Amniotic stem cell (primary cell): ENCODE measurements around the gene SNAPC3.
"Not testable (repeated sequence)": the region's sequence is repeated elsewhere in the genome, so short reads cannot be mapped to it uniquely, and the experiment has no call there.

ENCODE experiments used
- DNase-seq: peaks from one replicate; lab custom pipeline; 2025; lab: John Stamatoyannopoulos, UW

The SNAPC3 gene

GRCh38 chr9:15422372-15423230 is at the start of gene SNAPC3:
Gene SNAPC3, plus strand, starts transcription at chr9:15422876. Its CDS starts 4 bp downstream, at chr9:15422880.
- peak; percentile 73 for DNase-seq

- DNase-seq: no peak
Measured at GRCh38 chr9:15373881-15374280, 48.8 kb upstream of the SNAPC3 start.

GRCh38 chr9:15374310-15374709 is 48.4 kb upstream of the SNAPC3 start:
- no peak for DNase-seq

GRCh38 chr9:15374825-15375224 is 47.9 kb upstream of the SNAPC3 start:
- DNase-seq: no peak

GRCh38 chr9:15377625-15378540 is 44.8 kb upstream of the SNAPC3 start:
- DNase-seq: no peak

GRCh38 chr9:15379317-15379716 is 43.4 kb upstream of the SNAPC3 start:
- DNase-seq: not testable (repeated sequence)

- DNase-seq: not testable (repeated sequence)
Measured at GRCh38 chr9:15379888-15380287, 42.8 kb upstream of the SNAPC3 start.

- DNase-seq: no peak
Measured at GRCh38 chr9:15381491-15381890, 41.2 kb upstream of the SNAPC3 start.

- no peak for DNase-seq
Measured at GRCh38 chr9:15386465-15386864, 36.2 kb upstream of the SNAPC3 start.

- no peak for DNase-seq
Measured at GRCh38 chr9:15389173-15389572, 33.5 kb upstream of the SNAPC3 start.

- DNase-seq: no peak
Measured at GRCh38 chr9:15389631-15390030, 33.0 kb upstream of the SNAPC3 start.

- no peak for DNase-seq
Measured at GRCh38 chr9:15390201-15390600, 32.5 kb upstream of the SNAPC3 start.

- DNase-seq: no peak
Measured at GRCh38 chr9:15392363-15392762, 30.3 kb upstream of the SNAPC3 start.

GRCh38 chr9:15400281-15400941 is 22.3 kb upstream of the SNAPC3 start:
- DNase-seq: no peak

- DNase-seq: no peak
Measured at GRCh38 chr9:15401266-15401665, 21.4 kb upstream of the SNAPC3 start.

GRCh38 chr9:15403155-15403554 is 19.5 kb upstream of the SNAPC3 start:
- DNase-seq: no peak

- DNase-seq: no peak
Measured at GRCh38 chr9:15404171-15404570, 18.5 kb upstream of the SNAPC3 start.

- DNase-seq: peak; percentile 10
Measured at GRCh38 chr9:15416880-15417279, 5.8 kb upstream of the SNAPC3 start.

- DNase-seq: no peak
Measured at GRCh38 chr9:15417626-15418025, 5.0 kb upstream of the SNAPC3 start.

- DNase-seq: no peak
Measured at GRCh38 chr9:15420796-15421195, 1.9 kb upstream of the SNAPC3 start.

GRCh38 chr9:15421532-15421931 is 1.1 kb upstream of the SNAPC3 start:
- DNase-seq: no peak

- DNase-seq: no peak
Measured at GRCh38 chr9:15421990-15422371, 695 bp upstream of the SNAPC3 start.
